ENCODE results near the gene CCT5. TPM values are rescaled to one million over a fixed set of nuclear protein-coding genes. Genes with fewer than 3 reads are reported as not detected.

The CCT5 gene
- total RNA-seq, 1 donor from 2014 or later, result 212 TPM

GRCh38 chr5:10257870-10258269 is 7.8 kb downstream of the CCT5 start:
- no peak overlapping the region for H3K9ac ChIP-seq (ENCODE audit: low read depth in 1 of 3, low read length in 3 of 3)
- H3K4me3 ChIP-seq (ENCODE audit: low read length in 3 of 3), result no peak overlapping the region
- H3K36me3 ChIP-seq (ENCODE audit: control insufficient read depth in 3 of 3, insufficient read depth in 3 of 3, low read length in 3 of 3), result peaks cover 66 to 84% (median 74%) of the 10 kb centered on the region in 3 donors
- H3K27ac ChIP-seq (ENCODE audit: low read depth, low read length), result no peak overlapping the region
- no peaks in the 10 kb centered on the region for H3K9me3 ChIP-seq (ENCODE audit: control insufficient read depth in 3 of 3, low read length in 3 of 3)
- H3K27me3 ChIP-seq (ENCODE audit: control insufficient read depth in 3 of 3, insufficient read depth in 3 of 3, low read length in 3 of 3), result no peaks in the 10 kb centered on the region
- H3K4me1 ChIP-seq (ENCODE audit: control insufficient read depth in 3 of 3, insufficient read depth in 3 of 3, low read length in 3 of 3), result no peaks in the 10 kb centered on the region

- Histone ChIP-seq H3K9ac (ENCODE audit: low read depth in 1 of 3, low read length in 3 of 3) (no peak overlapping the region), H3K4me3 (ENCODE audit: low read length in 3 of 3) (no peak overlapping the region), H3K9me3 (ENCODE audit: control insufficient read depth in 3 of 3, low read length in 3 of 3) (no peaks in the 10 kb centered on the region), H3K27me3 (ENCODE audit: control insufficient read depth in 3 of 3, insufficient read depth in 3 of 3, low read length in 3 of 3) (no peaks in the 10 kb centered on the region), H3K36me3 (ENCODE audit: control insufficient read depth in 3 of 3, insufficient read depth in 3 of 3, low read length in 3 of 3) (peaks cover 68 to 96% (median 84%) of the 10 kb centered on the region in 3 donors), H3K27ac (ENCODE audit: low read depth, low read length) (no peak overlapping the region), H3K4me1 (ENCODE audit: control insufficient read depth in 3 of 3, insufficient read depth in 3 of 3, low read length in 3 of 3) (no peaks in the 10 kb centered on the region)
Observed at GRCh38 chr5:10259899-10260298, 9.8 kb downstream of the CCT5 start.

DNA sequence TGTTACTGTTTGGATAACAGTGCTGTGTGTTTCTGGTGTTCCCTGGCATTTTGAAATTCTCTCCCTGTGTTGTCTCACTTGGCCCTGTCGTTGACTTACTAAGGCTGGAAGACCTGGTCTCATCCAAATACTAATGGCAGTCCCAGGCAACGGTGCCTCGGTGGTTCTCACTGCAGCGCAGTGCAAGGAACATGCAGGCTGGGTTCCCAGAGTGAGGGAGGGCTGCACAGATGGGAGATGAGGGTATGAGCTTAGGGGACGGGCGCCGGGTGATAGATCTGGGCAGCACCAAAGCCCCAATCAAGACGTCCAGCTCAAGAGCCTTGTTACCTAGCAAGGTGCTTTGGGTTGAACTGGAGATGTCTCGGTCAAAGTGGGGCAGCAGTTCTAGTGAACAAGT is 11.0 kb downstream of the CCT5 start:
- Histone ChIP-seq H3K4me1 (ENCODE audit: control insufficient read depth in 3 of 3, insufficient read depth in 3 of 3, low read length in 3 of 3) (no peaks in the 10 kb centered on the region), H3K36me3 (ENCODE audit: control insufficient read depth in 3 of 3, insufficient read depth in 3 of 3, low read length in 3 of 3) (peaks cover 73 to 96% (median 85%) of the 10 kb centered on the region in 3 donors), H3K4me3 (ENCODE audit: low read length in 3 of 3) (no peak overlapping the region), H3K9ac (ENCODE audit: low read depth in 1 of 3, low read length in 3 of 3) (no peak overlapping the region), H3K27ac (ENCODE audit: low read depth, low read length) (no peak overlapping the region), H3K9me3 (ENCODE audit: control insufficient read depth in 3 of 3, low read length in 3 of 3) (no peaks in the 10 kb centered on the region), H3K27me3 (ENCODE audit: control insufficient read depth in 3 of 3, insufficient read depth in 3 of 3, low read length in 3 of 3) (no peaks in the 10 kb centered on the region)

- Histone ChIP-seq H3K27me3 (ENCODE audit: control insufficient read depth in 3 of 3, insufficient read depth in 3 of 3, low read length in 3 of 3) (no peaks in the 10 kb centered on the region), H3K4me1 (ENCODE audit: control insufficient read depth in 3 of 3, insufficient read depth in 3 of 3, low read length in 3 of 3) (no peaks in the 10 kb centered on the region), H3K9me3 (ENCODE audit: control insufficient read depth in 3 of 3, low read length in 3 of 3) (no peaks in the 10 kb centered on the region), H3K4me3 (ENCODE audit: low read length in 3 of 3) (no peak overlapping the region), H3K36me3 (ENCODE audit: control insufficient read depth in 3 of 3, insufficient read depth in 3 of 3, low read length in 3 of 3) (peaks cover 63 to 85% (median 75%) of the 10 kb centered on the region in 3 donors), H3K9ac (ENCODE audit: low read depth in 1 of 3, low read length in 3 of 3) (no peak overlapping the region), H3K27ac (ENCODE audit: low read depth, low read length) (no peak overlapping the region)
Observed at GRCh38 chr5:10262121-10262774, 12.2 kb downstream of the CCT5 start.

GRCh38 chr5:10262995-10263394 is 12.9 kb downstream of the CCT5 start:
- Histone ChIP-seq H3K27me3 (ENCODE audit: control insufficient read depth in 3 of 3, insufficient read depth in 3 of 3, low read length in 3 of 3) (no peaks in the 10 kb centered on the region), H3K9ac (ENCODE audit: low read depth in 1 of 3, low read length in 3 of 3) (no peak overlapping the region), H3K27ac (ENCODE audit: low read depth, low read length) (no peak overlapping the region), H3K4me3 (ENCODE audit: low read length in 3 of 3) (no peak overlapping the region), H3K36me3 (ENCODE audit: control insufficient read depth in 3 of 3, insufficient read depth in 3 of 3, low read length in 3 of 3) (peaks cover 58 to 82% (median 67%) of the 10 kb centered on the region in 3 donors), H3K9me3 (ENCODE audit: control insufficient read depth in 3 of 3, low read length in 3 of 3) (no peaks in the 10 kb centered on the region), H3K4me1 (ENCODE audit: control insufficient read depth in 3 of 3, insufficient read depth in 3 of 3, low read length in 3 of 3) (no peaks in the 10 kb centered on the region)

- Histone ChIP-seq H3K9me3 (ENCODE audit: control insufficient read depth in 3 of 3, low read length in 3 of 3) (no peaks in the 10 kb centered on the region), H3K4me3 (ENCODE audit: low read length in 3 of 3) (no peak overlapping the region), H3K9ac (ENCODE audit: low read depth in 1 of 3, low read length in 3 of 3) (no peak overlapping the region), H3K27me3 (ENCODE audit: control insufficient read depth in 3 of 3, insufficient read depth in 3 of 3, low read length in 3 of 3) (no peaks in the 10 kb centered on the region), H3K4me1 (ENCODE audit: control insufficient read depth in 3 of 3, insufficient read depth in 3 of 3, low read length in 3 of 3) (peaks cover 0 to 4% (median 0%) of the 10 kb centered on the region in 3 donors), H3K36me3 (ENCODE audit: control insufficient read depth in 3 of 3, insufficient read depth in 3 of 3, low read length in 3 of 3) (peaks cover 42 to 66% (median 52%) of the 10 kb centered on the region in 3 donors), H3K27ac (ENCODE audit: low read depth, low read length) (no peak overlapping the region)
Observed at GRCh38 chr5:10264604-10265003, 14.5 kb downstream of the CCT5 start.

- Histone ChIP-seq H3K4me3 (ENCODE audit: low read length in 3 of 3) (no peak overlapping the region), H3K36me3 (ENCODE audit: control insufficient read depth in 3 of 3, insufficient read depth in 3 of 3, low read length in 3 of 3) (peaks cover 33 to 58% (median 43%) of the 10 kb centered on the region in 3 donors), H3K27ac (ENCODE audit: low read depth, low read length) (no peak overlapping the region), H3K27me3 (ENCODE audit: control insufficient read depth in 3 of 3, insufficient read depth in 3 of 3, low read length in 3 of 3) (no peaks in the 10 kb centered on the region), H3K4me1 (ENCODE audit: control insufficient read depth in 3 of 3, insufficient read depth in 3 of 3, low read length in 3 of 3) (peaks cover 0 to 4% (median 0%) of the 10 kb centered on the region in 3 donors), H3K9me3 (ENCODE audit: control insufficient read depth in 3 of 3, low read length in 3 of 3) (no peaks in the 10 kb centered on the region), H3K9ac (ENCODE audit: low read depth in 1 of 3, low read length in 3 of 3) (no peak overlapping the region)
Observed at GRCh38 chr5:10265245-10266109, 15.4 kb downstream of the CCT5 start.

DNA sequence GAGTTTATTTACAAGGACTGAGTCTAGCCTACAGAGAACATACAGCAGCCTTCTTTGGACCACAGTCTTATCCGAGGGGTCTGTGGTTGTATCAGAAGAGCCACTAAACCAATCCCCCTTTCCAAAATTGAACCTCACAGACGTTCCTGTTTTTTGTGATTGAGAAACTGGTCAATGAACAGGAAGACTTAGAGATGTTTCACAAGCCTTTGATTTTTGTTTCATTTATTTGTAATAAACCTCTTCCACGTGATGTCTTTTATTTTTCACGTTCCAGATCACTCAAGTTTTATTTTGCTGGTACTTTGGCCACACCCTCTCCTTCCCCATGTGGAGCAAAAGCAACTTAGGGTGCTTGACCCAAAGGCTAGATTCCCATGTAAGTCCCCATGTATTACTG is 16.1 kb downstream of the CCT5 start:
- H3K27ac ChIP-seq (ENCODE audit: low read depth, low read length), result no peak overlapping the region
- H3K27me3 ChIP-seq (ENCODE audit: control insufficient read depth in 3 of 3, insufficient read depth in 3 of 3, low read length in 3 of 3), result no peaks in the 10 kb centered on the region
- H3K4me3 ChIP-seq (ENCODE audit: low read length in 3 of 3), result no peak overlapping the region
- H3K9me3 ChIP-seq (ENCODE audit: control insufficient read depth in 3 of 3, low read length in 3 of 3), result no peaks in the 10 kb centered on the region
- H3K36me3 ChIP-seq (ENCODE audit: control insufficient read depth in 3 of 3, insufficient read depth in 3 of 3, low read length in 3 of 3), result peaks cover 27 to 51% (median 37%) of the 10 kb centered on the region in 3 donors
- no peak overlapping the region for H3K9ac ChIP-seq (ENCODE audit: low read depth in 1 of 3, low read length in 3 of 3)
- H3K4me1 ChIP-seq (ENCODE audit: control insufficient read depth in 3 of 3, insufficient read depth in 3 of 3, low read length in 3 of 3), result peaks cover 0 to 4% (median 0%) of the 10 kb centered on the region in 3 donors

GRCh38 chr5:10266839-10267238 is 16.8 kb downstream of the CCT5 start:
- Histone ChIP-seq H3K4me3 (ENCODE audit: low read length in 3 of 3) (no peak overlapping the region), H3K27me3 (ENCODE audit: control insufficient read depth in 3 of 3, insufficient read depth in 3 of 3, low read length in 3 of 3) (no peaks in the 10 kb centered on the region), H3K9ac (ENCODE audit: low read depth in 1 of 3, low read length in 3 of 3) (no peak overlapping the region), H3K27ac (ENCODE audit: low read depth, low read length) (no peak overlapping the region), H3K9me3 (ENCODE audit: control insufficient read depth in 3 of 3, low read length in 3 of 3) (no peaks in the 10 kb centered on the region), H3K4me1 (ENCODE audit: control insufficient read depth in 3 of 3, insufficient read depth in 3 of 3, low read length in 3 of 3) (peaks cover 0 to 4% (median 0%) of the 10 kb centered on the region in 3 donors), H3K36me3 (ENCODE audit: control insufficient read depth in 3 of 3, insufficient read depth in 3 of 3, low read length in 3 of 3) (peaks cover 23 to 44% (median 35%) of the 10 kb centered on the region in 3 donors)

- Histone ChIP-seq H3K27ac (ENCODE audit: low read depth, low read length) (no peak overlapping the region), H3K27me3 (ENCODE audit: control insufficient read depth in 3 of 3, insufficient read depth in 3 of 3, low read length in 3 of 3) (no peaks in the 10 kb centered on the region), H3K4me1 (ENCODE audit: control insufficient read depth in 3 of 3, insufficient read depth in 3 of 3, low read length in 3 of 3) (peaks cover 0 to 4% (median 0%) of the 10 kb centered on the region in 3 donors), H3K36me3 (ENCODE audit: control insufficient read depth in 3 of 3, insufficient read depth in 3 of 3, low read length in 3 of 3) (peaks cover 14 to 32% (median 23%) of the 10 kb centered on the region in 3 donors), H3K9me3 (ENCODE audit: control insufficient read depth in 3 of 3, low read length in 3 of 3) (no peaks in the 10 kb centered on the region), H3K4me3 (ENCODE audit: low read length in 3 of 3) (no peak overlapping the region), H3K9ac (ENCODE audit: low read depth in 1 of 3, low read length in 3 of 3) (no peak overlapping the region)
Observed at GRCh38 chr5:10268100-10268499, 18.0 kb downstream of the CCT5 start.

All from skeletal muscle tissue (tissue), 4 donors.